Keratinocyte (primary cell): Measurements from ENCODE around the gene NAA10.

Experiments
- EZH2 ChIP-seq: IDR thresholded peaks from one replicate; pipeline ENCODE4 v1.6.1; 2012; ENCODE audit warnings: inconsistent platforms, mild to moderate bottlenecking, low read length, moderate library complexity
- TF ChIP-seq, protein P1 (sequence below), 3 experiments: IDR thresholded peaks in 1 of 3; conservative IDR thresholded peaks in 1 of 3; optimal IDR thresholded peaks in 1 of 3; 2 replicates in 2 of 3; 3 replicates in 1 of 3; pipeline versions ENCODE3 to v1.5.1; 2011; ENCODE audit warnings: low read length in 3 of 3, mild to moderate bottlenecking in 3 of 3, moderate library complexity in 2 of 3, control low read depth in 1 of 3, inconsistent platforms in 1 of 3; ENCODE audit not compliant: insufficient read depth in 2 of 3; ENCODE audit errors: extremely low read depth in 1 of 3

DNA sequence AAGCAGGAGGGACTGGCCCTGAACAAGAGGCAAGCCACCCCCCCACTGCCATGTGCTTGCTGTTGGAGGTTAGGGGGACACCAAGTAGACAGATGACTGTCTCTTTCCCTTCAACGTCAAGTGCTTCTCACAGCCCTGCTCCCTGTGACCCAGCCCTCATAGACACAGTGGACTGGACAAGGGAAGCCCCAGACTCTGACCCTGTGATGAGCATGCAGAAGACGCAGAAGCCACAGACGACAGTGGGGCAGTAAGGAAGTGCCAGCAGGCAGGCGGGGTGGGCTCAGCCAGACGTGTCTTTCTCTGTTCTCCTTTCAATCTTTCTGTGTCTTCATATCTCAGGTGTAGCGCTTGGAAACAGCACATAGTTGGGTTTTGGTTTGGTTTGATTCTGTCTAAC, 46.5 kb downstream of the NAA10 start:
- TF ChIP-seq, protein P1, sequence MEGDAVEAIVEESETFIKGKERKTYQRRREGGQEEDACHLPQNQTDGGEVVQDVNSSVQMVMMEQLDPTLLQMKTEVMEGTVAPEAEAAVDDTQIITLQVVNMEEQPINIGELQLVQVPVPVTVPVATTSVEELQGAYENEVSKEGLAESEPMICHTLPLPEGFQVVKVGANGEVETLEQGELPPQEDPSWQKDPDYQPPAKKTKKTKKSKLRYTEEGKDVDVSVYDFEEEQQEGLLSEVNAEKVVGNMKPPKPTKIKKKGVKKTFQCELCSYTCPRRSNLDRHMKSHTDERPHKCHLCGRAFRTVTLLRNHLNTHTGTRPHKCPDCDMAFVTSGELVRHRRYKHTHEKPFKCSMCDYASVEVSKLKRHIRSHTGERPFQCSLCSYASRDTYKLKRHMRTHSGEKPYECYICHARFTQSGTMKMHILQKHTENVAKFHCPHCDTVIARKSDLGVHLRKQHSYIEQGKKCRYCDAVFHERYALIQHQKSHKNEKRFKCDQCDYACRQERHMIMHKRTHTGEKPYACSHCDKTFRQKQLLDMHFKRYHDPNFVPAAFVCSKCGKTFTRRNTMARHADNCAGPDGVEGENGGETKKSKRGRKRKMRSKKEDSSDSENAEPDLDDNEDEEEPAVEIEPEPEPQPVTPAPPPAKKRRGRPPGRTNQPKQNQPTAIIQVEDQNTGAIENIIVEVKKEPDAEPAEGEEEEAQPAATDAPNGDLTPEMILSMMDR (optimal IDR thresholded peaks at IDR 0.05 in 1 of 3, IDR thresholded peaks at IDR 0.05 in 1 of 3, conservative IDR thresholded peaks at IDR 0.05 in 1 of 3; ENCODE audit: extremely low read depth in 1 of 3, insufficient read depth in 2 of 3, low read length in 3 of 3), result no peak
- TF ChIP-seq EZH2, result no peak
